ENCODE measurements around the gene ORAI2.
"Not testable (repeated sequence)": the region's sequence is repeated elsewhere in the genome, so short reads cannot be mapped to it uniquely, and the experiment has no call there.

The ORAI2 gene

DNA sequence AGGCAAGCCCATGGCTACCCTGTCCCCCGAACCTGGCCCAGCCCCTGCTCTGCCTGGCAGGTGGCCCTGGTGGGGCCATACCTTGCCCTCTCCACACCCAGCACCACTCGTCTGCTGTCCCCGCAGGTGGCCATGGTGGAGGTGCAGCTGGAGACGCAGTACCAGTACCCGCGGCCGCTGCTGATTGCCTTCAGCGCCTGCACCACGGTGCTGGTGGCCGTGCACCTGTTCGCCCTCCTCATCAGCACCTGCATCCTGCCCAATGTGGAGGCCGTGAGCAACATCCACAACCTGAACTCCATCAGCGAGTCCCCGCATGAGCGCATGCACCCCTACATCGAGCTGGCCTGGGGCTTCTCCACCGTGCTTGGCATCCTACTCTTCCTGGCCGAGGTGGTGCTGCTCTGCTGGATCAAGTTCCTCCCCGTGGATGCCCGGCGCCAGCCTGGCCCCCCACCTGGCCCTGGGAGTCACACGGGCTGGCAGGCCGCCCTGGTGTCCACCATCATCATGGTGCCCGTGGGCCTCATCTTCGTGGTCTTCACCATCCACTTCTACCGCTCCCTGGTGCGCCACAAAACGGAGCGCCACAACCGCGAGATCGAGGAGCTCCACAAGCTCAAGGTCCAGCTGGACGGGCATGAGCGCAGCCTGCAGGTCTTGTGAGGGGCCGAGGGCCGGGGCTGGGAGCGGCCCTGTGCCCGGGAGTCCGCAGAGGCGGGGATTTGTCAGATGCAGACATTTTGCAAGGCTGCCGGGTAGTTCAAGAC is 13.2 kb downstream of the ORAI2 start:
- no peak for TF ChIP-seq POLR2A (IDR thresholded peaks at IDR 0.05; ENCODE audit: low read depth, low read length)
- DNase-seq (ENCODE audit: insufficient read length, low spot score) (no peak), FAIRE-seq (no peak)

DNA sequence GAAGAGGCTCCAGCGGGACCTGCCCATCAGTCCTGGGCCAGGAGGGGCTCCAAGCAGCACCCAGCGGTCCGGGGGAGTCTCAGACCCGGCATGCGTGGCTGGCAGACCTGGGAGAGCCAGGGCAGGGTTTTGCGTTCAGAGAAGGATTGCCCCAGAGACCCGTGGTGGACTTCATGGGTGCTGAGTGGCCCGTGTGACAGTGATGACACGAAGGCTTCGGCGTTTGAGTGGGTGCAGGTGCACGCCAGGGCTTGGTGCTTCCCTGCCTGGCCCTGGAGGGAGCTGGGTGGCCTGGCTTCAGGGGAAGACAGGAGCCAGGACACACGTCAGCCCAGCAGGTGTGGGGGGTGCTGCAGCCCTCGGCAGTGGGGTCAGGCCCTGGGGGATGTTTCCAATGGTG is 13.9 kb downstream of the ORAI2 start:
- TF ChIP-seq POLR2A (IDR thresholded peaks at IDR 0.05; ENCODE audit: low read depth, low read length) = no peak
- no peak for FAIRE-seq
- no peak for DNase-seq (ENCODE audit: insufficient read length, low spot score)

DNA sequence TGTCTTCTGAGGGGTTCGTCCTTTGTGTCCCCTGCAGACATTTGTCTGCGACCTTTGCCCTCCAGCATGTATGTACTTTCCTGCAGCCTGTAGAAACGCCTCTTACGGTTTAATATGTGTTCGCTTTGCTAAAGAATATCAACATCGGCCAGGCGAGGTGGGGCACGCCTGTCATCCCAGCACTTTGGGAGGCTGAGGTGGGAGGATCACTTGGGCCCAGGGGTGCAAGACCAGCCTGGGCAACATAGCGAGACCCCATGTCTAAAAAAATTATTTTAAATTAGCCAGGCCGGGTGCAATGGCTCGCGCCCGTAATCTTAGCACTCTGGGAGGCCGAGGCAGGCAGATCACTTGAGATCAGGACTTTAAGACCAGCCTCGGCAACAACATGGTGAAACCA is 15.8 kb downstream of the ORAI2 start:
- DNase-seq (ENCODE audit: insufficient read length, low spot score) (no peak), FAIRE-seq (no peak)
- TF ChIP-seq POLR2A (IDR thresholded peaks at IDR 0.05; ENCODE audit: low read depth, low read length) = no peak

DNA sequence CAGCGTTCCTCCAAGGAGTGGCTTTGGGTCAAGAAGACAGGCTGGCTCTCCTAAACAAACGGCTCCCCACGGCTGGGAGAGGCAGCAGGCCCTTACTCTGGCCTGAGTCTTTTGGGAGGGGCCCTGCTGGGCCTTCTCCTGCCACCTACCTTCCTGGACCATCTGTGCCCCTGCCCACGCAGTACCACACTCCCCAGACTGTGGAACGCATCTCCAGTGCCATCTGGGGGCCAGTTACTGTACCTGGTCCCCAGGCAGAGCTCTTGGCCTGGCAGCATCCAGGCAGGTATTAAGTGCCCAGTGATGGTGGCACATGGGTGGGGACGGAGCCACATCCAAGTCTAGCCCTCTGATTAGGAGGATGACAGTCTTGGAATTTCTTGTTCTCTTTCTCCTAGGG is 16.9 kb downstream of the ORAI2 start:
- TF ChIP-seq POLR2A (IDR thresholded peaks at IDR 0.05; ENCODE audit: low read depth, low read length) = no peak
- no peak for DNase-seq (ENCODE audit: insufficient read length, low spot score)
- FAIRE-seq = no peak

DNA sequence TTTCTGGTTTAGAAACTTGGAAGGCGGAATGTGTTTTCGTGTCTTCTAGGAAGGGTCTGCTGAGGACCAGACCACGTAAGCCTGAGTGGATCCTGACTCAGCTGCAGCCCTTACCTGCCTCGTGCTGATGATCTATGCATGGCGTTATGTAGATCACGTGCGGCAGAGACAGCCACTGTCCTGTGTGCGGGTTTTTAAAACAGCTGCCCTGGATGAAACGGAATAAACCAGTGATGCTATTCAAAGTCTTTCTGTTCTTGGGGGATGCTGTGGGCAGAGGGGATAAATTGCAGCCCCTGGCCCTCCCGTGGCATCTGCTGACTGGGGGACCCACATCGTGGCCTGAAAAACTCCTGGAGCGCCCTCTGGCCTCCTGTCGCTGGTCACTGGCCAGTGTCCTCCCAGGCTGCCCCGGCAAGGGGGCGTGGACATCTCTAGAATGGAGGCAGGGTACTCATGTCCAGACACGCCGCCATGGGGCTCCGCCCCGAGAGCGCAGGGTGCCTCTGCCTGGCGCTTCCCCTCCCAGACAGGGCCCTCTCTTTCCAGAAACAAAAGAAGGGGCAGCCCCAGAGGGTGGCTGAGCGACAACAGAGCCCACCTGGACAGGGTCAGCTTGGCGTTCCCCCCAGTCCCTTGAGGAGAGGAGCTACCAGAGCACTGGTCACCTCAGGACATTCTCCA is 18.1 kb downstream of the ORAI2 start:
- DNase-seq (ENCODE audit: insufficient read length, low spot score) = no peak
- TF ChIP-seq POLR2A (IDR thresholded peaks at IDR 0.05; ENCODE audit: low read depth, low read length) = no peak

DNA sequence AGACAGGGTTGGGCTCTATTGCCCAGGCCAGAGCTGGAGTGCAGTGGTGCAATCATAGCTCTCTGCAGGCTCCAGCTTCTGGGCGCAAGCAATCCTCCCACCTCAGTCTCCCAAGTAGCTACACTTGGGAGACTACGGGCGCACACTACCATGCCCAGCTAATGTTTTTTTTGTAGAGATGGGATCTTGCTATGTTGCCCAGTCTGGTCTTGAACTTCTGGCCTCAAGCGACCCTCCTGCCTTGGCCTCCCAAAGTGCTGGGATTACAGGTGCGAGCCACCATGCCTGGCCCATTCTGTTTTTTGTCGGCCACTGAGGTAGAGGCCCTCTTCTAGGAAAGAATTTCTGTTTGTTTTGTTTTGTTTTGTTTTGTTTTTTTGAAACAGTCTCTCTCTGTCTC is 19.1 kb downstream of the ORAI2 start:
- DNase-seq (ENCODE audit: insufficient read length, low spot score) (no peak), FAIRE-seq (no peak)
- no peak for TF ChIP-seq POLR2A (IDR thresholded peaks at IDR 0.05; ENCODE audit: low read depth, low read length)

More for the DNA sequence above, 18.1 kb downstream of the ORAI2 start:
- no peak for FAIRE-seq

DNA sequence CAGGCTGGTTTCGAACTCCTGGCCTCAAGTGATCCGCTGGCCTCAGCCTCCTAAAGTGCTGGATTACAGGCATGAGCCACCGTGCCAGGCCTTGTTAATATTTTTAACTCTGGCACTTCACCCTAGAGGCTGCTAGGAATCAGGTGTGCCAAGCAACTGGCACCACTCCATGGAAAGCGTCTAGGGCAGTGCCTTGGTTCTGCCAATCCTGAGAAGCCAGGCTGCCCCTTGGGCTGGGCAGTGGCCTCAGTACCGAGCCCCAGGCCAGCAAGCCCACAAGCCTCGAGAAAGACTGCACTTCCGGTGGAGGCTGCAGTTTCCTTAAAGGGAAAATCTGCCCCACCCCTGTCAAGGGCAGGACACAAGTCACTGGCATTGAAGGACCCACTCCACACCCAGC is 19.9 kb downstream of the ORAI2 start:
- DNase-seq (ENCODE audit: insufficient read length, low spot score) (no peak), FAIRE-seq (no peak)
- no peak for TF ChIP-seq POLR2A (IDR thresholded peaks at IDR 0.05; ENCODE audit: low read depth, low read length)

DNA sequence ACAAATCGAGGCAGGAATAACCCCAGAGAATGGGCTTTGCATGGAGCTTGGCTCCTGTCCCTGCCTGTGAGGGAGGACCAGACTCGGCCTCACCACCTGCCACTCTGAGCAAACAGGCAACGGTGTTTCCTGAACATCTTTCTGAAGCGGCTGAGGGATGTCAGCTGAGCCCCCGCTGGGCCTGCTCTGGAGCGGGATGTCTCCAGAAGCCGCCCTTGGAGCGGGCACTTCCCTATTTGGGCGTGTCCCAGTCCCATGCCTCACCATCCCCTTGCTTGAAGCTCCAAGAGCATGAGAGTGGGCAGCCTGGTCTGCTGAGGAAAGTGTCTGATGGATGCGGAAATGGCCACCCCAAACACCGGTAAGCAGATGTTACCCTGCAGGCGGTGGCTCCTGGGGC is 21.1 kb downstream of the ORAI2 start:
- TF ChIP-seq POLR2A (IDR thresholded peaks at IDR 0.05; ENCODE audit: low read depth, low read length) = no peak
- DNase-seq (ENCODE audit: insufficient read length, low spot score) (no peak), FAIRE-seq (no peak)

DNA sequence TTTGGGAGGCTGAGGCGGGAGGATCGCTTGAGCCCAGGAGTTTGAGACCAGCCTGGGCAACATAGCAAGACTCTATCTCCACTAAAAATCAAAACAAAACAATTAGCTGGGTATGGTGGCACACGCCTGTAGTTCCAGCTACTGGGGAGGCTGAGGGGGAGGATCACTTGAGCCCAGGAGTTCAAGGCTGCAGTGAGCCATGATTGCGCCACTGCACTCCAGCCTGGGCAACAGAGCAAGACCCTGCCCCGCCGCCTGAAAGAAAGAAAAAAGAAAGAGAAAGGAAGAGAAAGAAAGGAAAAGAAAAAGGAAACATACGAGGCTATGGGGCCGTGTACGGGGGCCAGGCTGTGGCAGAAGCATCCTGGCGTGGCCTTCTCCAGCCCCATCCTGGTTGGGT is 21.6 kb downstream of the ORAI2 start:
- not testable (repeated sequence) for DNase-seq (ENCODE audit: insufficient read length, low spot score); FAIRE-seq

DNA sequence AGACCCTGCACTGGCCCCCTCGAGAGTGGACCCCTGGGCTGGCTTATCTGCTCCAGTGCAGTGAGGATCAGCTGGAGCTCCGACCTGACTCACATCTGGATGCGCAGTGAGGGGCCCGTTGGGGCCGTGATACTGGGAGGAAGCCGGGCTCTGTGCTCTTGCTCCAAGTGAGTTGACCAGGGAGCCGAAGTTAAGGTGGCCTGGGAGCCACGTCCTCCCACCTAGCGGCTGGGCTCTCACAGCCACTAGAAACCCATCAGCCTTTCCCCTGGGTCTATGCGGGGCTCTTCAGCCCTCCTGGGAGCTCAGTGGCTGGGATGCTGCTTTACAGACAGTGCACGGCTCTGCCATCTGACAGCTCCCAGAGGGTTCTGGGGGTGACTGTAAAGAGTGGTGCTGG is 22.2 kb downstream of the ORAI2 start:
- FAIRE-seq (no peak), DNase-seq (ENCODE audit: insufficient read length, low spot score) (no peak)
- no peak for TF ChIP-seq POLR2A (IDR thresholded peaks at IDR 0.05; ENCODE audit: low read depth, low read length)

DNA sequence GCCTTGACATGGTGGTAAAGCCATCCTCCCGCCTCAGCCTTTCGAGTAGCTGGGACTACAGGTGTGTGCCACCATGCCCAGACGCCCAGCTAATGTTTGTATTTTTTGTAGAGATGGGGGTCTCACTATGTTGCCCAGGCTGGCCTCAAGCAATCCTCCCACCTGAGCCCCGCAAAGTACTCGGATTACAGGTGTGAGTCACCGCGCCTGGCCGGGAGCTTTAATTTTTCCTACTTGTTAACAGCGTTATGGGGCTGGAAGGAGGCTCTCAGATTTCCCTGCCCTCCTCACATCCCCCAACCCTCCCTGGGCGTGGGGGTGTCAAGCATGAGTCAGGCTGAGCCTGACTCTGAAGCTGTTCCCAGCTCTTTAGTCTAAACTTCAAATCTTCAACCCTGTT is 23.0 kb downstream of the ORAI2 start:
- TF ChIP-seq POLR2A (IDR thresholded peaks at IDR 0.05; ENCODE audit: low read depth, low read length) = no peak
- DNase-seq (ENCODE audit: insufficient read length, low spot score) = no peak
- FAIRE-seq = no peak

DNA sequence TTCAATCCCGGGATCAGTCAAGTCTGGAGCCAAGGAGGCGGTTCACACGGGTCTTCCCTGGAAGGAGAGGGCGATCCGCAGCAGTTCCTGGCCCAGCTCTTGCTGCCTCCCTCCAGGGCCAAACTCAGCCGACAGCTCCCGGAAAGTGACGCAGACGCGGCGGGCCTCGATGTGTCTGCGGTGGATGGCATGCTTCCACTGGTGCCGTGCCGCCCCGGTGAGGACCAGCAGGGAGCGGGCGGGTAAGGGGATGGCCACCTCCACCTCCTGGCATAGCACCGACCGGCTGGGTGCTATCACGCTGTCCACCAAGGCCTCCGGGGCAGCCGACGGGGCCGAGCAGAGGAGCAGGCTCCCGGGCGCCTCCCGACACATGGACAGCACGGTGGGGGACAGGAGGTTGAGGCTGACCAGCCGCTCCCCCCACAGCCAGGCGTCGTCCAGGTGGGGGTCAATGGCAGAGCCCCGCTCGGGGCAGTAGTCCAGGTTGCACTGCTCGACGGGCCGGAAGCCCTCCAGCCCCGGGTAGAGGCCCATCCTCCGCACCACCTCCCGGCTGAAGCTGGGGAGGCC is 24.1 kb downstream of the ORAI2 start:
- FAIRE-seq (no peak), DNase-seq (ENCODE audit: insufficient read length, low spot score) (no peak)
- no peak for TF ChIP-seq POLR2A (IDR thresholded peaks at IDR 0.05; ENCODE audit: low read depth, low read length)

DNA sequence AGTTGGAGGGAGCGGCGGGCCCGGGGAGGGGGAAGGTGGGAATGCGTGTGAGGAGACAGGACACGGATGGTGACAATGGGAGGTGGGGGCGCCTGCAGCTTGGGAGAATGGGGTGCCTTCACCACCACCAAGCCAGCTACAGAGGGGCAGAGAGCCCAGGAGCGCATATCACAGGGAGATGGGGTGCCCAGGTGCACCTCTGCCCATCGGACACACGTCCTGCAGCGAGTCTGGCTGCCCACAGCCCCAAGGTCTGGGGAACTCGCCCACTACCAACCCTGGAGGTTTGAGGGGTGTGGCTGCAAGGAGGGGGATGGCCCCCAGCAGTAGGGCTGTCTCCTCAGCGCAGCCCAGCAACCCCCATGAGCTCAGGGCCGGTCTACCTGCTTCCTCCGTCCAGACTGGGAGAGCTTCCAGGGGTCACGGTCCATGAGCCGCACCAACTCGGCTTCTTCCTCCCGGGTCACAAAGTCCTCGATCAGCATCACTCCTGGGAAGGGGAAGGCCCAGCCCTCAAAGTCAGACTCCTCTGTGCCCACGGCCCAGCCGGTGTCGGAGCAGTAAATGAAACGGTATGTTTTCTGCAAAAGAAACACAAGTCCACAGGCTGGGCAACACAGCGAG is 26.0 kb downstream of the ORAI2 start:
- no peak for FAIRE-seq
- TF ChIP-seq POLR2A (IDR thresholded peaks at IDR 0.05; ENCODE audit: low read depth, low read length) = no peak
- no peak for DNase-seq (ENCODE audit: insufficient read length, low spot score)

DNA sequence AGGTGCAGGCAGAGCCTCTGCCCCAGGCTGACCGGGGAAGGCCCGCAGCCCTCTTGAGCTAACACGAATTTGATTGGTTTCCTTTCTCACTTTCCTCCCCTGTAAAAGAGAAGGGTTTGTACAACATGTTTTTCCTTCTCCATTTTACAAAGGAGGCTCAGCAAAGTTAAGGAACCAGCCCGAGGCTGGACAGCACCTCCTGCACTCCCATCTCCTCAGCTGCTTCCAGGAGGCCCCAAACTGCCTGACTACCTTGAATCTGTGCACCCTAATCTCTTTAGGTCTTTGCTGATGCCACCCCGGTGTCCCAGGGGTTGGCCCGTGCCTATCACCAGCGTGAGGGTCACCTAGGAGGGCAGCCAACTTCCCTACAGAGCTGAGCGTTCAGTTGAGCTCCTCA is 27.1 kb downstream of the ORAI2 start:
- FAIRE-seq (no peak), DNase-seq (ENCODE audit: insufficient read length, low spot score) (no peak)
- no peak for TF ChIP-seq POLR2A (IDR thresholded peaks at IDR 0.05; ENCODE audit: low read depth, low read length)

Measured in H54 (cell line).